ENCODE measurements around the gene VASN. TPM values are rescaled to one million over a fixed set of nuclear protein-coding genes. Genes with fewer than 3 reads are reported as not detected.

VASN gene
- total RNA-seq, 2 donors from 2014 or later: 2.2 to 4.8 TPM

Other genes with a start within 250 kb of the VASN start
- under 1 TPM; 0.46 to 0.50 TPM for gene SRL, start 129.8 kb upstream of the VASN start, total RNA-seq
- 1 to 10 TPM; 8.5 to 9.4 TPM for gene TFAP4, start 98.8 kb upstream of the VASN start, total RNA-seq
- 1 to 10 TPM; 1.6 to 3.6 TPM for gene GLIS2, start 55.8 kb upstream of the VASN start, total RNA-seq
- 10 to 100 TPM; 26.9 to 31.8 TPM for gene PAM16, start 20.5 kb upstream of the VASN start, total RNA-seq
- 10 to 100 TPM; 43.9 to 48.0 TPM for gene CORO7, start 44.7 kb downstream of the VASN start, total RNA-seq
- 10 to 100 TPM; 43.6 to 56.7 TPM for gene DNAJA3, start 54.0 kb downstream of the VASN start, total RNA-seq
- gene NMRAL1, start 102.8 kb downstream of the VASN start, total RNA-seq: 10 to 100 TPM; 36.9 to 39.6 TPM
- gene HMOX2, start 104.5 kb downstream of the VASN start, total RNA-seq: 10 to 100 TPM; 61.2 to 65.2 TPM
- gene CDIP1, start 166.9 kb downstream of the VASN start, total RNA-seq: 10 to 100 TPM; 17.1 to 26.8 TPM
- under 1 TPM in 1 of 2 donors, not detected in 1; 0.11 TPM for gene C16orf96, start 184.5 kb downstream of the VASN start, total RNA-seq
- gene UBALD1, start 243.0 kb downstream of the VASN start, total RNA-seq: 10 to 100 TPM; 17.1 to 19.6 TPM

Data from left colon (tissue), 2 donors.